Upper lobe of right lung (tissue), 1 donor: ENCODE measurements around the gene EMP2. TPM values are rescaled to one million over a fixed set of nuclear protein-coding genes. Genes with fewer than 3 reads are reported as not detected.
A peak's percentile ranks its signal among the peaks of the same experiment; 100 is the strongest.

Source experiments
- ATAC-seq: fragments of 200-7000 bp; cut with Tn5 transposase; one replicate; pipeline ENCODE4 v1.9.1; 2020; ENCODE audit warnings: mild to moderate bottlenecking, moderate library complexity
- DNase-seq: peaks from one replicate; pipeline ENCODE4 v3.0.0-alpha.2; 2020
- H3K27ac ChIP-seq: fragments of 200-600 bp; one replicate; pipeline ENCODE4 v1.8.0; 2022
- H3K27me3 ChIP-seq: fragments of 200-600 bp; one replicate; pipeline ENCODE4 v1.8.0; 2022; ENCODE audit warnings: mild to moderate bottlenecking
- H3K36me3 ChIP-seq: fragments of 200-600 bp; one replicate; pipeline ENCODE4 v1.8.0; 2022
- H3K4me1 ChIP-seq: fragments of 200-600 bp; one replicate; pipeline ENCODE4 v1.8.0; 2022
- H3K4me3 ChIP-seq: fragments of 200-600 bp; one replicate; pipeline ENCODE4 v1.8.0; 2022; ENCODE audit warnings: mild to moderate bottlenecking
- H3K9me3 ChIP-seq: fragments of 200-600 bp; one replicate; pipeline ENCODE4 v1.8.0; 2022
- intact Hi-C: fragments of 100-400 bp; cut with DNase I; formaldehyde crosslinking; loops from one replicate; pipeline ENCODE4 v1.11.0; 2022
- long read RNA-seq: library from polyadenylated mRNA; unstranded; transcript quantifications from one replicate; pipeline ENCODE4 v2.0.0, GENCODE V29; 2021
- total RNA-seq: library from RNA; stranded (reverse); fragmentation: NEBNext Ultra II Directional; extraction: Animal tissue kit (Norgen Biotek cat#: 25700); gene quantifications from one replicate; pipeline ENCODE4 v1.2.1, GENCODE V29; 2021
- TF ChIP-seq, protein P1 (sequence below): fragments of 200-600 bp; IDR thresholded peaks from one replicate; pipeline ENCODE4 v1.8.0; 2022; ENCODE audit warnings: antibody characterized with exemption
- donor health status: DM: no; HTN: yes; CAD: no; lungs with severe emphysema.

The EMP2 gene, protein sequence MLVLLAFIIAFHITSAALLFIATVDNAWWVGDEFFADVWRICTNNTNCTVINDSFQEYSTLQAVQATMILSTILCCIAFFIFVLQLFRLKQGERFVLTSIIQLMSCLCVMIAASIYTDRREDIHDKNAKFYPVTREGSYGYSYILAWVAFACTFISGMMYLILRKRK
- total RNA-seq = 726 TPM
- long read RNA-seq, full-length matches to known transcripts = 208 of 325 reads
- long read RNA-seq, partial matches to known transcripts = 16 of 325 reads
- long read RNA-seq, other reads (novel, unspliced or antisense) = 101 of 325 reads

DNA sequence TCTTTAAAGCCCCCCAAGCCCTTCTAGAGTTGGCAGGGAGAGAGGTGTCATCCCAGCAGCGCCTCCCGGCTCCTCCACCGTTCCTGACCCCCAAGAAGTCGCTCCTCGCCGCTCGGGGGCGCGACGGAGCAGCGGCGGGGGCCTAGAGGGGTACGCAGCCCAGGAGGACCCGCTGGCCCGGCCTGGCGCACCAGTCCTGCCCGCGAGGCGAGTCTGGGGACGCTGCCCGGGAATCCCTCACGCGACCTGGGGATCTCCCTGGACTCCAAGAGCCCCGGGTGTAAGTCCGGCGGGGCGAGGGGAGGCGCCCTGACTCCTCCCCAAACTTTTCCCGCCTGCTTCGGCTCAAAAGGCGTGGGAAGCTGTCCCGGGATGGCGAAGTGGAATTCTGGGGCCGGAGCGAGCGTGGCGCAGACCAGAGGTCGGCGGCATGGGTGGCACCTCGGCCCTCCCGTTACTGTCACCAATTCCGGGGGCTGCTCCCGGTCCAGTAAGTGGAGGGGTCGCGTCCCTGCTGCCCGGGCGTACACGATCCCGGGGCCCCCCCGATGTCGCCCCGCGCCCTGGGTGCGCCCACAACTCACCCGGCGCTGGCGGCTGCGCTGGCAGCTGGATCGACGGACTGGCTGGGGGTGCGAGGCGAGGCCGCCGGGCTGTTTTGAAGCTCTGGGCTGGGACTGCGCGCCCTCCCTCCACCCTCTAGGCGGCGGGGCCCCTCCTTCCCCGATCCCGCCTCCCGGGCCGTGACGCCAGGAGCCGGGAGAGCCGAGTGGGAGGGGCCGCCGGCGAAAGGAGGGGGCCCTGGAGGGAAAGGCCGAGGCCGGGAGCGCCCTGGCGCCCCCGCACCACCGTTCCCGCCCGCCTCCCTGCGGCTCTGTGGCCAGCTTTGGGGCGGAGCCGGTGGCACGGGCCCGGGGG is at the start of gene EMP2:
TSS of gene EMP2 (minus strand) at position 634 of the 918 bp plus-strand sequence. CDS start 32,981 bp downstream, outside the sequence.
- peak within 1 kb of the TSS; percentile 69 for H3K4me3 ChIP-seq
- intact Hi-C loops = no loop called here
- H3K9me3 ChIP-seq = no peaks in the 10 kb centered on the region
- peak within 1 kb of the TSS; percentile 94 for H3K27ac ChIP-seq
- TF ChIP-seq, protein P1, sequence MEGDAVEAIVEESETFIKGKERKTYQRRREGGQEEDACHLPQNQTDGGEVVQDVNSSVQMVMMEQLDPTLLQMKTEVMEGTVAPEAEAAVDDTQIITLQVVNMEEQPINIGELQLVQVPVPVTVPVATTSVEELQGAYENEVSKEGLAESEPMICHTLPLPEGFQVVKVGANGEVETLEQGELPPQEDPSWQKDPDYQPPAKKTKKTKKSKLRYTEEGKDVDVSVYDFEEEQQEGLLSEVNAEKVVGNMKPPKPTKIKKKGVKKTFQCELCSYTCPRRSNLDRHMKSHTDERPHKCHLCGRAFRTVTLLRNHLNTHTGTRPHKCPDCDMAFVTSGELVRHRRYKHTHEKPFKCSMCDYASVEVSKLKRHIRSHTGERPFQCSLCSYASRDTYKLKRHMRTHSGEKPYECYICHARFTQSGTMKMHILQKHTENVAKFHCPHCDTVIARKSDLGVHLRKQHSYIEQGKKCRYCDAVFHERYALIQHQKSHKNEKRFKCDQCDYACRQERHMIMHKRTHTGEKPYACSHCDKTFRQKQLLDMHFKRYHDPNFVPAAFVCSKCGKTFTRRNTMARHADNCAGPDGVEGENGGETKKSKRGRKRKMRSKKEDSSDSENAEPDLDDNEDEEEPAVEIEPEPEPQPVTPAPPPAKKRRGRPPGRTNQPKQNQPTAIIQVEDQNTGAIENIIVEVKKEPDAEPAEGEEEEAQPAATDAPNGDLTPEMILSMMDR = peak; percentile 54
- DNase-seq (peak; percentile 93), ATAC-seq (peak; percentile 90)
- H3K27me3 ChIP-seq = no peaks in the 10 kb centered on the region
- peaks cover 43% of the 10 kb centered on the region for H3K4me1 ChIP-seq
- H3K36me3 ChIP-seq = no peaks in the 10 kb centered on the region

DNA sequence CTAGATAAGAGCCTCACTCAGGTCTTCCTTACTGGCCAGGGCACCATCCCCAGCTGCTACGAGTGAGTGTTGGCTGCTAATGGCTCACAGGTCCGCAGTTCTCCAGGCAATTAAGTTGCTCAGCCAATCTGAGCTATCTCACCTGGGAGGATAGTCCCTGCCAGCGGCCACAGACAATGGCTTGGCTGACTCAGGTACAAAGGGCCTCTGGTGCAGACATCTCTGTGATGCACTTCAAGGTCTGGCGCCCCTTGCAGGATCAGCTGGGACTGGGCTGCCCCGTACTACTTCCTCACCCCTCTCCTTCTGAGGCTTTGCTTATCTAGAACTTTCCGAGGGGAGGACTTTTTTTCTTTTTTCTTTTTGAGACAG is 49.2 kb upstream of the EMP2 start:
- Histone ChIP-seq H3K36me3 (no peaks in the 10 kb centered on the region), H3K4me1 (no peaks in the 10 kb centered on the region), H3K4me3 (no peak overlapping the region), H3K9me3 (no peaks in the 10 kb centered on the region), H3K27ac (no peak overlapping the region), H3K27me3 (no peaks in the 10 kb centered on the region)
- DNase-seq (no peak), ATAC-seq (no peak)
- TF ChIP-seq, protein P1 = no peak
- intact Hi-C loops = no loop called here

DNA sequence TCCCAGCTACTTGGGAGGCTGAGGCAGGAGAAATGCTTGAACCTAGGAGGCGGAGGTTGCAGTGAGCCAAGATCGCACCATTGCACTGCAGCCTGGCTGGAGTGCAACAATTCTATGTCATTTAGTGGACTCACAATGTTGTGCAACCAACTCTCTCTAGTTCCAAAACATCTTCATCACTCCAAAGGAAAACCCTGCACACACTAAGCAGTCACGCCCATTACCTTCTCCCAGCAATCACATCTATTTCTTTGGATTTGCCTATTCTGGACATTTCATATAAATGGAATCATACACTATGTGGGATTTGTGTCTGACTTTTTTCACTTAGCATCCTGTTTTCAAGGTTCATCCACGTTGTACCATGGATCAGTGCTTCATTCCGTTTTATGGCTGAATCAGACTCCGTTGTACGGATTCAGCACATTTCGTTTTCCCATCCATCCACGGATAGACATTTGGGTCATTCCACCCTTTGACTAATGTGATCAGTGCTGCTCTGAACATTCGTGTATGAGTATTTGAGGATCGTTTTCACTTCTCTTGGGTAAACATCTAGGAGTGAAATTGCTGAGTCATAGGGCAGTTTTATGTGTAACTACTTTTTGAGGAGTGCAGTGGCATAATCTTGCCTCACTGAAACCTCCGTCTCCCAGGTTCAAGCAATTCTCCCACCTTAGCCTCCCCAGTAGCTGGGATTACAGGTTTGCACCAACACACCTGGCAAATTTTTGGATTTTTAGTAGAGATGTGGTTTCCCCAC is 45.4 kb upstream of the EMP2 start:
- intact Hi-C loops = no loop called here
- H3K4me1 ChIP-seq = no peaks in the 10 kb centered on the region
- peak; percentile 27 for ATAC-seq
- H3K36me3 ChIP-seq = no peaks in the 10 kb centered on the region
- H3K4me3 ChIP-seq = no peak overlapping the region
- no peak overlapping the region for H3K27ac ChIP-seq
- H3K9me3 ChIP-seq = no peaks in the 10 kb centered on the region
- no peak for DNase-seq
- no peaks in the 10 kb centered on the region for H3K27me3 ChIP-seq
- TF ChIP-seq, protein P1 = no peak

DNA sequence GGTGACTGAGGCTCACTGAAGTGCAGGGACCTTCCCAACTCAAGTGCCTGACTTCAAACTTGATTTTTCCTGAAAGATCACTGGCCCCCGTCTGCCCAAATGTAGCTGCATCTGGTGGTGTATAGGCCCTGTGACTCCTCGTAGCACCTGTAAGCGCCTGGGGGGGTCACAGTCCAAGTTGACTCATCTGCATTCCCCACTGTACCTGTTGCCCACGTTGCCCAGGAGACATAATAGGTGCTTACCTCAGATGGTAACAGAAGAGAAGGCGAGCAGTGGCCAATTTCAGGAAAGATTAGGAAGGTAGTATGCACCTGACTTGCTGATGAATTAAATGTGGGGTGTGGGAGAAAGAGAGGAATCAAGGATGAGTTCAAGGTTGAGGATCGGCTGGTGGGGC is 44.1 kb upstream of the EMP2 start:
- no peak for DNase-seq
- TF ChIP-seq, protein P1 = no peak
- no peaks in the 10 kb centered on the region for H3K9me3 ChIP-seq
- ATAC-seq = no peak
- intact Hi-C loops = no loop called here
- H3K27ac ChIP-seq = no peak overlapping the region
- H3K36me3 ChIP-seq = no peaks in the 10 kb centered on the region
- H3K27me3 ChIP-seq = no peaks in the 10 kb centered on the region
- no peaks in the 10 kb centered on the region for H3K4me1 ChIP-seq
- no peak overlapping the region for H3K4me3 ChIP-seq

DNA sequence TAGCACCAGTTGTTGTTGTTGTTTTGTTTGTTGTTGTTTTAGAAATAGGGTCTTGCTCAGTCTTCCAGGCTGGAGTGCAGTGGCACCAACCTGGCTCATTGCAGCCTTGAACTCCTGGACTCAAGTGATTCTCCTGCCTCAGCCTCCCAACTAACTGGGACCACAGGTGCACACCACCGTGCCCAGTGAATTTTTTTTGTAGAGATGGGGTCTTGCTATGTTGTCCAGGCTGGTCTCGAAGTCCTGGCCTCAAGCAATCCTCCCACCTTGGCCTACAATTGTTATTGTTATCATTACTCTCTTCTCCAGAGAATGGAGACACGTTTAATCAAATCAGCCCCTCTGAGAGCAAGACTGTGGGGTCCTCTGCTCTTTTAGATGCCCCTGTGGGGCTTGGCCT is 42.7 kb upstream of the EMP2 start:
- intact Hi-C loops = no loop called here
- H3K27me3 ChIP-seq = no peaks in the 10 kb centered on the region
- no peak for ATAC-seq
- H3K27ac ChIP-seq = no peak overlapping the region
- TF ChIP-seq, protein P1 = no peak
- no peak for DNase-seq
- H3K4me3 ChIP-seq = no peak overlapping the region
- no peaks in the 10 kb centered on the region for H3K36me3 ChIP-seq
- H3K4me1 ChIP-seq = no peaks in the 10 kb centered on the region
- no peaks in the 10 kb centered on the region for H3K9me3 ChIP-seq
